HepG2 (cell line): Measurements from ENCODE around the gene SKIC2. TPM values are rescaled to one million over a fixed set of nuclear protein-coding genes. Genes with fewer than 3 reads are reported as not detected.

ENCODE experiments used
- AHR ChIP-seq: IDR thresholded peaks from 2 replicates; pipeline ENCODE4 v1.6.1; 2018; ENCODE audit warnings: missing genetic modification reagents, missing compliant biosample characterization
- CEBPG ChIP-seq: IDR thresholded peaks from 2 replicates; pipeline ENCODE4 v1.6.1; 2016
- CREB3 ChIP-seq: sonication (generic); formaldehyde crosslinking; IDR thresholded peaks from 2 replicates; pipeline ENCODE4 v1.5.0; 2020; ENCODE audit warnings: missing genetic modification reagents
- FOXM1 ChIP-seq: sonication (generic); formaldehyde crosslinking; IDR thresholded peaks from 2 replicates; pipeline ENCODE4 v1.5.0; 2020; ENCODE audit warnings: missing genetic modification reagents
- KDM2A ChIP-seq: sonication (generic); formaldehyde crosslinking; IDR thresholded peaks from 2 replicates; pipeline ENCODE4 v1.4.0; 2020; ENCODE audit warnings: low read depth, missing genetic modification reagents, borderline replicate concordance
- NFKBIZ ChIP-seq: IDR thresholded peaks from 2 replicates; pipeline ENCODE4 v1.6.1; 2018; ENCODE audit warnings: missing genetic modification reagents, missing compliant biosample characterization
- PHF5A ChIP-seq: IDR thresholded peaks from one replicate; pipeline ENCODE4 v1.6.1; 2018; ENCODE audit warnings: low read depth, missing genetic modification reagents; ENCODE audit not compliant: unreplicated experiment
- RCOR2 ChIP-seq: IDR thresholded peaks from 2 replicates; pipeline ENCODE4 v1.6.1; 2016; ENCODE audit warnings: missing biosample characterization, missing genetic modification reagents
- RXRA ChIP-seq: sonication (generic); formaldehyde crosslinking; IDR thresholded peaks from 2 replicates; pipeline ENCODE4 v1.5.1; 2020; ENCODE audit warnings: missing genetic modification reagents
- SOX5 ChIP-seq: IDR thresholded peaks from 2 replicates; pipeline ENCODE4 v1.6.1; 2016; ENCODE audit warnings: borderline replicate concordance
- SP4 ChIP-seq: sonication (generic); formaldehyde crosslinking; IDR thresholded peaks from 2 replicates; pipeline ENCODE4 v1.8.1; 2023; ENCODE audit warnings: mild to moderate bottlenecking, missing genetic modification reagents
- TMF1 ChIP-seq: sonication (generic); formaldehyde crosslinking; IDR thresholded peaks from 2 replicates; pipeline ENCODE4 v1.8.1; 2022; ENCODE audit warnings: low read depth, missing genetic modification reagents
- ZC3H13 ChIP-seq: sonication (generic); formaldehyde crosslinking; IDR thresholded peaks from 2 replicates; pipeline ENCODE4 v1.8.1; 2023; ENCODE audit warnings: mild to moderate bottlenecking, missing genetic modification reagents, moderate library complexity
- ZFP82 ChIP-seq: sonication (generic); formaldehyde crosslinking; IDR thresholded peaks from 2 replicates; pipeline ENCODE4 v1.5.1; 2020; ENCODE audit warnings: mild to moderate bottlenecking, missing genetic modification reagents, borderline replicate concordance
- ZFX ChIP-seq: sonication (generic); formaldehyde crosslinking; IDR thresholded peaks from 2 replicates; pipeline ENCODE4 v1.4.0; 2020; ENCODE audit warnings: mild to moderate bottlenecking, low read depth, missing genetic modification reagents, moderate library complexity
- ZKSCAN8 ChIP-seq: IDR thresholded peaks from 2 replicates; pipeline ENCODE4 v1.6.1; 2016; ENCODE audit warnings: borderline replicate concordance, missing genetic modification reagents, missing compliant biosample characterization
- ZNF124 ChIP-seq: sonication (generic); formaldehyde crosslinking; IDR thresholded peaks from 2 replicates; pipeline ENCODE4 v1.4.0; 2020; ENCODE audit warnings: missing genetic modification reagents
- ZNF34 ChIP-seq: sonication (generic); formaldehyde crosslinking; IDR thresholded peaks from 2 replicates; pipeline ENCODE4 v1.4.0; 2020; ENCODE audit warnings: mild to moderate bottlenecking, missing genetic modification reagents, borderline replicate concordance
- ZNF567 ChIP-seq: sonication (generic); formaldehyde crosslinking; IDR thresholded peaks from 2 replicates; pipeline ENCODE4 v1.8.1; 2023; ENCODE audit warnings: mild to moderate bottlenecking, missing genetic modification reagents, borderline replicate concordance
- ZNF580 ChIP-seq: IDR thresholded peaks from 2 replicates; pipeline ENCODE4 v1.6.1; 2016; ENCODE audit warnings: low read depth, borderline replicate concordance
- ZNF615 ChIP-seq: sonication (generic); formaldehyde crosslinking; IDR thresholded peaks from 2 replicates; pipeline ENCODE4 v1.5.0; 2020; ENCODE audit warnings: mild to moderate bottlenecking, missing genetic modification reagents, borderline replicate concordance
- ZNF660 ChIP-seq: sonication (generic); formaldehyde crosslinking; IDR thresholded peaks from 2 replicates; pipeline ENCODE4 v1.5.1; 2020; ENCODE audit warnings: mild to moderate bottlenecking, low read depth, missing genetic modification reagents, borderline replicate concordance
- ZNF784 ChIP-seq: sonication (generic); formaldehyde crosslinking; IDR thresholded peaks from 2 replicates; pipeline ENCODE4 v1.5.1; 2020; ENCODE audit warnings: missing genetic modification reagents, mild to moderate bottlenecking, borderline replicate concordance
- polyA plus RNA-seq, 8 experiments: library from polyadenylated mRNA; depleted of rRNA in 3 of 8; stranded (reverse) in 7 of 8; unstranded in 1 of 8; fragments of >200 nt; fragmentation: Illumina TruSeq in 4 of 8; extraction: Trizol in 4 of 8; gene quantifications; 2 replicates each; pipeline versions ENCODE4 v1.2.1 to v1.2.3, GENCODE V29; 2011 to 2016; ENCODE audit warnings: low read depth in 4 of 8, missing spikeins in 1 of 8, mixed read lengths in 1 of 8; ENCODE audit not compliant: insufficient read depth in 1 of 8
- total RNA-seq, 5 experiments: library from RNA; depleted of rRNA; stranded (reverse); fragments of >200 nt; fragmentation: Illumina TruSeq; extraction: Trizol; gene quantifications; 2 replicates each; pipeline ENCODE4 v1.2.3, GENCODE V29; 2016; ENCODE audit warnings: low read depth in 1 of 5
- TF ChIP-seq, protein P1 (sequence below): IDR thresholded peaks from 2 replicates; pipeline ENCODE4 v1.6.1; 2016; ENCODE audit warnings: missing genetic modification reagents, missing compliant biosample characterization
- TF ChIP-seq, protein P2 (sequence below): fragments of 450-650 bp; IDR thresholded peaks from 2 replicates; pipeline ENCODE4 v1.6.1; 2017; ENCODE audit warnings: mild to moderate bottlenecking

SKIC2 gene
- total and polyA plus RNA-seq, 2 of the 13 experiments (the other 11 are each of a cell fraction or from before 2014, with no cell fraction given) = 67.1 to 68.4 TPM

GRCh38 chr6:31945507-31946369 lies 13.2 kb upstream of the SKIC2 start, which contains the start of gene CFB (continued):
- TF ChIP-seq KDM2A (peak; percentile 78; the same call in 1 of the 2 replicates), CREB3 (CRISPR knock-in tag) (no peak), ZNF34 (CRISPR knock-in tag) (0 out of 2 replicates have a peak, but pooled peaks have one; percentile 85), ZNF784 (CRISPR knock-in tag) (peak; percentile 57), ZNF660 (no peak), FOXM1 (no peak), PHF5A (peak; percentile 90), RCOR2 (peak; percentile 93), AHR (no peak; the same call in 1 of the 2 replicates), ZC3H13 (CRISPR knock-in tag) (peak; percentile 94), ZNF580 (CRISPR knock-in tag) (peak; percentile 56; the same call in 1 of the 2 replicates), CEBPG (CRISPR knock-in tag) (peak; percentile 76), ZKSCAN8 (CRISPR knock-in tag) (peak; percentile 93), TMF1 (CRISPR knock-in tag) (no peak), NFKBIZ (CRISPR knock-in tag) (peak; percentile 99), RXRA (CRISPR knock-in tag) (peak; percentile 100), SOX5 (CRISPR knock-in tag) (peak; percentile 84), ZNF567 (CRISPR knock-in tag) (peak; percentile 99; the same call in 1 of the 2 replicates), ZFX (peak; percentile 84), ZFP82 (CRISPR knock-in tag) (no peak), ZNF615 (no peak), ZNF124 (peak; percentile 47; the same call in 1 of the 2 replicates), SP4 (CRISPR knock-in tag) (peak; percentile 94)
- TF ChIP-seq, protein P1, sequence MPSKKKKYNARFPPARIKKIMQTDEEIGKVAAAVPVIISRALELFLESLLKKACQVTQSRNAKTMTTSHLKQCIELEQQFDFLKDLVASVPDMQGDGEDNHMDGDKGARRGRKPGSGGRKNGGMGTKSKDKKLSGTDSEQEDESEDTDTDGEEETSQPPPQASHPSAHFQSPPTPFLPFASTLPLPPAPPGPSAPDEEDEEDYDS (CRISPR knock-in tag) = peak; percentile 100
- TF ChIP-seq, protein P2, sequence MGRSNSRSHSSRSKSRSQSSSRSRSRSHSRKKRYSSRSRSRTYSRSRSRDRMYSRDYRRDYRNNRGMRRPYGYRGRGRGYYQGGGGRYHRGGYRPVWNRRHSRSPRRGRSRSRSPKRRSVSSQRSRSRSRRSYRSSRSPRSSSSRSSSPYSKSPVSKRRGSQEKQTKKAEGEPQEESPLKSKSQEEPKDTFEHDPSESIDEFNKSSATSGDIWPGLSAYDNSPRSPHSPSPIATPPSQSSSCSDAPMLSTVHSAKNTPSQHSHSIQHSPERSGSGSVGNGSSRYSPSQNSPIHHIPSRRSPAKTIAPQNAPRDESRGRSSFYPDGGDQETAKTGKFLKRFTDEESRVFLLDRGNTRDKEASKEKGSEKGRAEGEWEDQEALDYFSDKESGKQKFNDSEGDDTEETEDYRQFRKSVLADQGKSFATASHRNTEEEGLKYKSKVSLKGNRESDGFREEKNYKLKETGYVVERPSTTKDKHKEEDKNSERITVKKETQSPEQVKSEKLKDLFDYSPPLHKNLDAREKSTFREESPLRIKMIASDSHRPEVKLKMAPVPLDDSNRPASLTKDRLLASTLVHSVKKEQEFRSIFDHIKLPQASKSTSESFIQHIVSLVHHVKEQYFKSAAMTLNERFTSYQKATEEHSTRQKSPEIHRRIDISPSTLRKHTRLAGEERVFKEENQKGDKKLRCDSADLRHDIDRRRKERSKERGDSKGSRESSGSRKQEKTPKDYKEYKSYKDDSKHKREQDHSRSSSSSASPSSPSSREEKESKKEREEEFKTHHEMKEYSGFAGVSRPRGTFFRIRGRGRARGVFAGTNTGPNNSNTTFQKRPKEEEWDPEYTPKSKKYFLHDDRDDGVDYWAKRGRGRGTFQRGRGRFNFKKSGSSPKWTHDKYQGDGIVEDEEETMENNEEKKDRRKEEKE = no peak
